Fibroblast of mammary gland (primary cell): Measurements from ENCODE around the gene KCTD11.

Source experiments
- DNase-seq: peaks from one replicate; pipeline ENCODE4 v3.0.0-alpha.2; 2010; ENCODE audit warnings: low read depth
- H3K4me3 ChIP-seq: 2 replicates; pipeline ENCODE4 v1.5.1; 2011; ENCODE audit warnings: low read depth, mild to moderate bottlenecking, low read length, moderate library complexity; ENCODE audit not compliant: control insufficient read depth
- TF ChIP-seq, protein P1 (sequence below): conservative IDR thresholded peaks from 2 replicates; pipeline ENCODE4 v1.5.1; 2011; ENCODE audit warnings: low read depth, low read length, inconsistent platforms; ENCODE audit not compliant: control insufficient read depth, insufficient read depth

KCTD11 gene

DNA sequence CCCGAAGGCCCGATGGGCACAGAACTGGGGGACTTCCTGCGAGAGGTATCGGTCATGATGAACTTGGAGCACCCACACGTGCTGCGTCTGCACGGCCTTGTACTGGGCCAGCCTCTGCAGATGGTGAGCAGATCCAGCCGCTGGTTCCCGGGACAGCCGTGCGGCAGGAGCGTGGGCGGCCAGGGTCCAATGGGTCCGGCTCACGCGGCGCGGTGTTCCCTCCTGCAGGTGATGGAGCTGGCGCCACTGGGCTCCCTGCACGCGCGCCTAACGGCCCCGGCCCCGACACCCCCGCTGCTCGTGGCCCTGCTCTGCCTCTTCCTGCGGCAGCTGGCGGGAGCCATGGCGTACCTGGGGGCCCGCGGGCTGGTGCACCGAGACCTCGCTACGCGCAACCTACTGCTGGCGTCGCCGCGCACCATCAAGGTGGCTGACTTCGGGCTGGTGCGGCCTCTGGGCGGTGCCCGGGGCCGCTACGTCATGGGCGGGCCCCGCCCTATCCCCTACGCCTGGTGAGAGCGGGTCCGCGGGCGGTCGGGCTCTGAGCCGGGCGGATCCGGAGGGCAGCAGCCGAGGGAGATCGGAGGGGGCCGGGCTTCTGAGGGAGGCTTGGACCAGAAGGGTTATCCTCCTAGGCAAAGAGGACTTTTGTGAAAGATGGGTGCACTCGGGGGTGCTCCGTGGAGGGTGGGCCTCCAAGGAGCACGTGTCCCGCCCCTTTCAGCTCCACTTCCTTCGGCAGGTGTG, 32.0 kb downstream of the KCTD11 start:
- H3K4me3 ChIP-seq: peak overlapping the region; percentile 22
- TF ChIP-seq, protein P1, sequence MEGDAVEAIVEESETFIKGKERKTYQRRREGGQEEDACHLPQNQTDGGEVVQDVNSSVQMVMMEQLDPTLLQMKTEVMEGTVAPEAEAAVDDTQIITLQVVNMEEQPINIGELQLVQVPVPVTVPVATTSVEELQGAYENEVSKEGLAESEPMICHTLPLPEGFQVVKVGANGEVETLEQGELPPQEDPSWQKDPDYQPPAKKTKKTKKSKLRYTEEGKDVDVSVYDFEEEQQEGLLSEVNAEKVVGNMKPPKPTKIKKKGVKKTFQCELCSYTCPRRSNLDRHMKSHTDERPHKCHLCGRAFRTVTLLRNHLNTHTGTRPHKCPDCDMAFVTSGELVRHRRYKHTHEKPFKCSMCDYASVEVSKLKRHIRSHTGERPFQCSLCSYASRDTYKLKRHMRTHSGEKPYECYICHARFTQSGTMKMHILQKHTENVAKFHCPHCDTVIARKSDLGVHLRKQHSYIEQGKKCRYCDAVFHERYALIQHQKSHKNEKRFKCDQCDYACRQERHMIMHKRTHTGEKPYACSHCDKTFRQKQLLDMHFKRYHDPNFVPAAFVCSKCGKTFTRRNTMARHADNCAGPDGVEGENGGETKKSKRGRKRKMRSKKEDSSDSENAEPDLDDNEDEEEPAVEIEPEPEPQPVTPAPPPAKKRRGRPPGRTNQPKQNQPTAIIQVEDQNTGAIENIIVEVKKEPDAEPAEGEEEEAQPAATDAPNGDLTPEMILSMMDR: no peak
- DNase-seq: no peak

DNA sequence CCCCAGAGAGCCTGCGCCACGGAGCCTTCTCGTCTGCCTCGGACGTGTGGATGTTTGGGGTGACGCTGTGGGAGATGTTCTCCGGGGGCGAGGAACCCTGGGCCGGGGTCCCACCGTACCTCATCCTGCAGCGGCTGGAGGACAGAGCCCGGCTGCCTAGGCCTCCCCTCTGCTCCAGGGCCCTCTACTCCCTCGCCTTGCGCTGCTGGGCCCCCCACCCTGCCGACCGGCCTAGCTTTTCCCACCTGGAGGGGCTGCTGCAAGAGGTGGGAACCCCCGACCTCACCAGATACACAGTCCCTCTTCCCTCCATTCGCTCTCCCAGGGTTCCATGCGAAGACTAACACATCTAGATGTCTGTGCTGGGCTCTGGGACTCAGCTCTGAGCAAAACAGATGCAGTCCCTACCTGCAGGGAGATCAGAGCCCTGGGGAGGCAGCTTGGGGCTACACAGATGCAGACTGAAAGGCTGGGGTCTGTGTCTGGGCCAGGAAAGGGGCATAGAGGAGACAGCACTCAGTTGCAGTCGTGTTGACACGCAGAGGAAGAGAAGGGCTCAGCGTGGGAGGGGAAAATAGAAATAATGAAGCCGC, 32.6 kb downstream of the KCTD11 start:
- no peak for DNase-seq
- TF ChIP-seq, protein P1: no peak
- H3K4me3 ChIP-seq: peak overlapping the region; percentile 22

DNA sequence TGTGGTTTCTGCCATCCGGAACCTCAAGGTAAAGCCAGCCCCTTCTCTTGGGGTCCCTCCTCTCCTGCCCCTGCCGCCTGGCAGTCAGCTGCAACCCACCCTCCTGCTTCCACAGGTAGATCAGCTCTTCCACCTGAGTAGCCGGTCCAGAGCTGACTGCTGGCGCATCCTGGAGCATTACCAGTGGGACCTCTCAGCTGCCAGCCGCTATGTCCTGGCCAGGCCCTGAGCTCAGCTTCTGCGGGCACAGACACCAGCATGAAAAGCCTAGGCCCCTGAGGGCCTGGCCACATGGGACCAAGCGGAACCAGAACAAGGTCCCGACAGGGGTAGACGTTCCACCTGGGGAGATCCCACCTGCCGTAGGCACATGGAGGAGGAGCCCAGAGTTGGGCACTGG, 36.9 kb downstream of the KCTD11 start:
- no peak for DNase-seq

DNA sequence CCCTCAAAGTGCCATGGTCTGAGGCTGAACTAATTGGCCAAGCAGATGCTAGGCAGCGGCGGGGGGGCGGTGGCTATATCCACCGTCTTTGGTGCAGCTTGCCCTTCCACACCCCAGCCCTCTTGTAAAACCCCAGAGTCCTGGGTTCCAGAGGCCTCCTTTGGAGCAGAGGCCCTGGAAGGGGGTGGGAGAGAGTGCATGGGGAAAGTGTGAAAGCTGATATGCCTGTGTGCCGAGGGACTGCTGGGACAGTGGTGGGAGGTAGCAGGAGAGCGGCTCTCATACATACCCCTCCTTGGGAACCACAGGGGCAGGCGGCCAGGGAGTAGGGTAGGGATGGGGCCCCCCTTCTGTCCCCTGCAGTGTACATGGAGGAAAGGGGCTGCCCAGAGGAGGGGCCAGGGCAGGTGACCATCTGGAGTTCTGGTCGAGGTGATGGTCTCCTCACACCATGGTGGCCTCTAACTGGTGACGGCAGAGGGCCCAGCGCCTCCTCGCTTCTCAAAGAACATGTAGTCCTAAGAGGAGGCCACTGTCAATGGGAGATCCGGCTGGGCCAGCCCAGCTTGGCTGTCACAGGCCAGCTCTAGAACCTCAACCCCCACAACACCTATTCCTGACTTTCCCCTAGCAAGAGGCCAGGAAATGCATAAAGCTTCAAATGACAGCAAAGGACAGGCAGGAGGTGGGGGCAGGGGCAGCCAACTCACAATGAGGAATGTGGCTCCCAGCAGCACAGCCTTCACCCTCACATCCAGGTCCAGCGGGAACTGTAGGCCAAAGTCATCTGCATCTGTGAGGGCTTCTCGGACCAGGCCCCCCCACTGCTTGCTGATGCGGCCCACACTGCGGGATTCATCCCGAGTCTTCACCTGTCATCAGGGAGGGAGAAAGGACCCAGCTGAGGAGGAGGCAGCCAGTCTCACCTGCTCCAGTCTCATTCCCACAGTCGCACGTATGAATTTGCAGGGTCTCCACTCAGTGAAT, 38.3 kb downstream of the KCTD11 start:
- no peak for DNase-seq
- H3K4me3 ChIP-seq: no peak overlapping the region
- TF ChIP-seq, protein P1: no peak

More for the DNA sequence above, 36.9 kb downstream of the KCTD11 start:
- TF ChIP-seq, protein P1: no peak
- no peak overlapping the region for H3K4me3 ChIP-seq

DNA sequence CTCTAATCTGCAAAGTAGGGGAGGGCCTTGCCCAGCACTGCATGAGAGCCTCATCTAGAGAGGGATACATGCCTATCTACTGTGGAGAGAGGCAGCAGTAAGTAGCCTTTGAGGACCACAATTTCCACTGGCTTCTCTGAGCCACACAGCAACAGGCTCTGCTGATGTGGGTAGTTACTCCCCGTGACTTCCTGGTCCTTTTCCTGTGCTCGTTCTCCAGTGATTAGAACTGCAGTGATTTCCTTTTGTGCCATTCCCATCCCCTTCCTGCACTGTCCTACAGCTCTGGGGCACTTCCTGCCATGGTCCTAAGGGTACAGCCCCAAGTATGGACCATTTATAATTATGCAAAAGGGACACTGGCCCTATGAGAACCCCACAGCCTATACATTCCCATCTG, 39.3 kb downstream of the KCTD11 start:
- TF ChIP-seq, protein P1: no peak
- no peak overlapping the region for H3K4me3 ChIP-seq
- DNase-seq: no peak

DNA sequence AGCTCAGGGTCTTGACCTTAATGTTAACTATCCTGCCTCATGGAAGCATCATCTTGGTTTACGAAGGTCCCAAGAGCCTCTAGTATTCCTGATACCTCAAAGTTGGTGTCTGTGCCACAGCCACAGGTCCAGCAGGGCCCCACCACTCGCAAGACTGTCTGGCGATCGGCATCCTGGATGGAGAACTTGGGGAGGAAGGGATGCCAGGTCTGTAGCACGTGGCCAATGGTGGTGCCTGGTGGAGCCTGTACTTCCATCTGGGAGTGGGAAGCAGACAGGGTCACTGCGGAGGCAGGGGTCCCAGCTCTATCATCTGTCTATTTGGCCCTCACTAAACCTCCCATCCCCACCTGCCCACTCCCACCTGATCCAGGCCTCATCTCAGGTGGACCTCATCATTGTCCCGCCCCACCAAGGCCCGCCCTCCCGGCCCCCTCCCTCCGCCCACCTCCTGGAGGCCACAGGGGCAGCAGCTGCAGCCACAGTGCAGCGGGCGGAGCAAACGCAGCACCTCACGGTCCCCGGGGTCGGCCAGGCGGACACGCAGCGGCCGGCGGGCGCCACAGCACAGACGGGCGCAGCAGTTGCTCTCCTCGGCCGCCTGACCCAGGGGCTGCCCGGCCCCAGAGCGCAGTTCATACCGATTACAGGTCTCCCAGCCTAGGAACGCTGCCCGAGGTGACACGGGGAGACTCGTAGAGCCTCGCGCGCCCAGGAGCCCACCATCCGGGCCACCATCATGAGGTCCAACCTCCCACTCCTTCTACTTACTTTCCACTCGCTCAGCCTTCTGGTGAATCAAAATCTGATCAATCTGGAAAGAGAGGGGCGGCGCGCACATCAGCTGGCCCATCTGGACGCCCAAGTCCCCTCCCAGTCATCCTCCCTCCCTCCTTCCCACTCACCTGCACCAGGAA, 41.0 kb downstream of the KCTD11 start:
- DNase-seq: no peak
- peak overlapping the region; percentile 82 for H3K4me3 ChIP-seq
- TF ChIP-seq, protein P1: no peak
